Upper lobe of right lung (tissue), 1 donor: ENCODE results near the gene ASTN2. TPM values are rescaled to one million over a fixed set of nuclear protein-coding genes. Genes with fewer than 3 reads are reported as not detected.

ENCODE experiments used
- ATAC-seq: fragments of 200-7000 bp; cut with Tn5 transposase; one replicate; pipeline ENCODE4 v1.9.1; 2020; ENCODE audit warnings: mild to moderate bottlenecking, moderate library complexity
- DNase-seq: peaks from one replicate; pipeline ENCODE4 v3.0.0-alpha.2; 2020
- H3K27ac ChIP-seq: fragments of 200-600 bp; one replicate; pipeline ENCODE4 v1.8.0; 2022
- H3K27me3 ChIP-seq: fragments of 200-600 bp; one replicate; pipeline ENCODE4 v1.8.0; 2022; ENCODE audit warnings: mild to moderate bottlenecking
- H3K36me3 ChIP-seq: fragments of 200-600 bp; one replicate; pipeline ENCODE4 v1.8.0; 2022
- H3K4me1 ChIP-seq: fragments of 200-600 bp; one replicate; pipeline ENCODE4 v1.8.0; 2022
- H3K4me3 ChIP-seq: fragments of 200-600 bp; one replicate; pipeline ENCODE4 v1.8.0; 2022; ENCODE audit warnings: mild to moderate bottlenecking
- H3K9me3 ChIP-seq: fragments of 200-600 bp; one replicate; pipeline ENCODE4 v1.8.0; 2022
- intact Hi-C: fragments of 100-400 bp; cut with DNase I; formaldehyde crosslinking; loops from one replicate; pipeline ENCODE4 v1.11.0; 2022
- total RNA-seq: library from RNA; stranded (reverse); fragmentation: NEBNext Ultra II Directional; extraction: Animal tissue kit (Norgen Biotek cat#: 25700); gene quantifications from one replicate; pipeline ENCODE4 v1.2.1, GENCODE V29; 2021
- TF ChIP-seq, protein P1 (sequence below): fragments of 200-600 bp; IDR thresholded peaks from one replicate; pipeline ENCODE4 v1.8.0; 2022; ENCODE audit warnings: antibody characterized with exemption
- donor health status: DM: no; HTN: yes; CAD: no; lungs with severe emphysema.

ASTN2 gene
- total RNA-seq, 1 donor from 2014 or later: 3.8 TPM

DNA sequence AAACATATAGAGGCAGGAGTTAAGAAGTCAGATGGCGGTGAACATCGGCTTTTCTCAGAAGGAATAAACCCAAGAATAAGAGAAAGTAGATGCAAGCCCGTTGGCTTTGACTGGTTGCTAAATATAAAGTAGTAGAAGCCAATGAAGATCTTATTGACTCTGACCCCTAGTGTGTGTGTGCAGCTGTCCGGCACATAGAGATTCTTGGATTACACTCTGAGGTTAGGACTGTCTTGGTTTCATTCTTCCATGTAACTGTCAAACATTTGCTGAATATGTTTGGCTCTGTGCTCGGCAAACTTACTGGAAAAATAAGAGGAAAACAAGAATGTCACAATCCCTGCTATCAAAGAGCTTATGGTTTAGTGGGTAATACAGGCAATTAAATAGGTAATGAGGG is 54.9 kb downstream of the ASTN2 start:
- no peaks in the 10 kb centered on the region for H3K4me1 ChIP-seq
- H3K27ac ChIP-seq: no peak overlapping the region
- H3K36me3 ChIP-seq: no peaks in the 10 kb centered on the region
- no peaks in the 10 kb centered on the region for H3K9me3 ChIP-seq
- H3K27me3 ChIP-seq: no peaks in the 10 kb centered on the region
- TF ChIP-seq, protein P1, sequence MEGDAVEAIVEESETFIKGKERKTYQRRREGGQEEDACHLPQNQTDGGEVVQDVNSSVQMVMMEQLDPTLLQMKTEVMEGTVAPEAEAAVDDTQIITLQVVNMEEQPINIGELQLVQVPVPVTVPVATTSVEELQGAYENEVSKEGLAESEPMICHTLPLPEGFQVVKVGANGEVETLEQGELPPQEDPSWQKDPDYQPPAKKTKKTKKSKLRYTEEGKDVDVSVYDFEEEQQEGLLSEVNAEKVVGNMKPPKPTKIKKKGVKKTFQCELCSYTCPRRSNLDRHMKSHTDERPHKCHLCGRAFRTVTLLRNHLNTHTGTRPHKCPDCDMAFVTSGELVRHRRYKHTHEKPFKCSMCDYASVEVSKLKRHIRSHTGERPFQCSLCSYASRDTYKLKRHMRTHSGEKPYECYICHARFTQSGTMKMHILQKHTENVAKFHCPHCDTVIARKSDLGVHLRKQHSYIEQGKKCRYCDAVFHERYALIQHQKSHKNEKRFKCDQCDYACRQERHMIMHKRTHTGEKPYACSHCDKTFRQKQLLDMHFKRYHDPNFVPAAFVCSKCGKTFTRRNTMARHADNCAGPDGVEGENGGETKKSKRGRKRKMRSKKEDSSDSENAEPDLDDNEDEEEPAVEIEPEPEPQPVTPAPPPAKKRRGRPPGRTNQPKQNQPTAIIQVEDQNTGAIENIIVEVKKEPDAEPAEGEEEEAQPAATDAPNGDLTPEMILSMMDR: no peak
- intact Hi-C loops: no loop called here
- no peak overlapping the region for H3K4me3 ChIP-seq
- DNase-seq (no peak), ATAC-seq (no peak)

DNA sequence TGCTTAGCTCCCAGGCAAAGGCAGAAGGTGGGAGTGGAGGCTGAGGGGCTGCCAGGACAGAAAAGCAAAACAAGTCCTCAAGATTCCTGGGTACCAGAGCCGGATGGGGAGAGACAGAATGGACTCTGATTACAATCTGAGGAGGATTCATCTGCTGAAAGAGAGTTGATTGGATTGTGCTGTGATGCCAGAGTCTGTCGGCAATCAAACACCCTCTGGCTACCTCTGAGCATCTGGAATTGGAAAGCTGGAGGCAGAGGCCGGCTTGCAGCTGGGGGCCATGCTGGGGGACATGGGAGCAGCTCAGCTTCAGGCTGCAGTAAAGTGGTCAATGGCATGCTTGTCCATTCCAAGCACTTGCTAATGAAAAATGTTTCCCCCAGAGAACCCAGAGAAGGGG is 59.3 kb downstream of the ASTN2 start:
- TF ChIP-seq, protein P1: no peak
- H3K27ac ChIP-seq: no peak overlapping the region
- H3K27me3 ChIP-seq: no peaks in the 10 kb centered on the region
- no peaks in the 10 kb centered on the region for H3K4me1 ChIP-seq
- DNase-seq: no peak
- no peaks in the 10 kb centered on the region for H3K9me3 ChIP-seq
- no peaks in the 10 kb centered on the region for H3K36me3 ChIP-seq
- intact Hi-C loops: no loop called here
- no peak overlapping the region for H3K4me3 ChIP-seq
- ATAC-seq: no peak

DNA sequence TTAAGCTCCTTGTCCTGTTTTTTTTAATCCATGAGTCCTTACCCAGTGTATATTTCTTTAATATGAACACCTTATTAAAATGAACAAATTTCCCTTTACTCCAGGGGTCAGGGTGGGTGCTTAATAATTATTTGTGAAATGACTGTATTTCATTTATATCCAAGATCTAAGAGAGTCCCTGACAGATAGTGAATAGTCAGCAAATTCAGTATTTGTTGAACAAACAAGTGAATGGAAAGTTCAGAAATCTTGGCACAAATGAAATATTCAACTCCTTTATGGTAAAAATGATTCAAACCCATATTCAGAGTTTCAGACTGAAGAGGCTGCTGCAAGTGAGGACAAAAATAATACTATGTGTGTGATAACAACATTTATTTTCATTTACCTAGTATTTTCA is 59.9 kb downstream of the ASTN2 start:
- no peaks in the 10 kb centered on the region for H3K27me3 ChIP-seq
- no peak overlapping the region for H3K27ac ChIP-seq
- H3K4me3 ChIP-seq: no peak overlapping the region
- no peaks in the 10 kb centered on the region for H3K36me3 ChIP-seq
- TF ChIP-seq, protein P1: no peak
- ATAC-seq: no peak
- H3K4me1 ChIP-seq: no peaks in the 10 kb centered on the region
- DNase-seq: no peak
- intact Hi-C loops: no loop called here
- no peaks in the 10 kb centered on the region for H3K9me3 ChIP-seq

DNA sequence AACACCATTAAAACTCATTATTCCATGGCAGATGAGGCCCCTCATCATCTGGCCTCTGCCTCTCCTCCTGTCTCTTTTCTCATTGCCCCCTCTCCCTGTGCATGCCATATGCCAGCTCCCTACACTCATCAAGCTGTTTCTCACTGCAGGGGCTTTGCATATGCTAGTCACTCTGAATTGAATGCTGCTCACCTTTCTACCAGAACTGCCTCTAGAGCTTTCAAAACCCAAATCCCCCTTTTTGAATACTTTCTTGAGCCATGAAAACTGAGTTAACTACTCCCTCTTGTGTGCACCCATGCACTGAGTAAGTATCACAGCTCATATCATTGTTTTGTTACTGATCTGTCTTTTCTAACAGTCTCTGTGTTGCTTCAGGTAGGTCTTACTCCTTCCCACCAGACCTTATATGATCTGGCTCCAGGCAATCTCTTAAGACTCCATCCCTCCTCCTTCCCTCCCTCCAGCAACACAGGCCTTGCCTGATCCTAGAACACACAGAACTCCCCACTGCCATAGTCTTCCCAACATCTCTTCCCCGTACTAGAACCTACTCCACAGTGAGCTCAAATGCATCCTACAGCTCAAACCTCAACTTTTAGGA is 60.5 kb downstream of the ASTN2 start:
- no peaks in the 10 kb centered on the region for H3K9me3 ChIP-seq
- no peak overlapping the region for H3K27ac ChIP-seq
- TF ChIP-seq, protein P1: no peak
- H3K4me1 ChIP-seq: no peaks in the 10 kb centered on the region
- ATAC-seq (no peak), DNase-seq (no peak)
- no peak overlapping the region for H3K4me3 ChIP-seq
- intact Hi-C loops: no loop called here
- H3K36me3 ChIP-seq: no peaks in the 10 kb centered on the region
- H3K27me3 ChIP-seq: no peaks in the 10 kb centered on the region

DNA sequence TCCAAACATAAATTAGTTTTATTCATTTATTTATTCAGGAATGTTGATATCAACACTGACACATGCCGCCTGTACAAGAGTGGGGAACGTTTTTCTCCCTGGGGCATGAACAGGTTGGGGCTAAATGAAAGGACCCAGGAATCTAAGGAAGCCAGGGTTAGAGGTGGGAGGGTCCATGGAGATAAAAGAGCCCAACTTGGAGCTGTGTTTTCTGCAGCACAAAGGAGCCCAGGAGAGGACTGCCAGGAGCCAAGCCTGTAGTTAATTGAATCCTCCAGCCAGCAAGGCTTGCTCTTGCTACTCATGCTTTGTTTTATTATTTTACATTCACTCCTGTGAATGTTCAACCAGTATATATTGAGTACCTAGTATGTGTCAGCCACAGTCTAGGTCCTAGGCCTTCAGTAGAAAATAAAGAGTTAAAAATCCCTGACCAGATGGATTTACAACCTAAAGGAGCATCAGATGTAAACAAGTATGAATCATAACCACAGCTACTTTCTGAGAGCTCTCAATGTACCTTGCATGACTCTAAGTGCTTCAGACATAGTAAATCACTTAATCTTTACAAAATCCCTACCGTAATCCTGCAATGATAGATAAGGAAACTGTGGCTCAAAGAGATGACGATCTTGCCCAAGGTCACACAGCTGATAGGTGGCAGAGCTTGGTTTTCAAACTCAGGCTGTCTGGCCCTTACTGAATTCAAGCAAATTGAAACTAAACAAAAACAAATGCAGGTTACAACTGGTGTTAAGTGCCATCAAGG is 69.8 kb downstream of the ASTN2 start:
- Histone ChIP-seq H3K27ac (no peak overlapping the region), H3K36me3 (no peaks in the 10 kb centered on the region), H3K9me3 (no peaks in the 10 kb centered on the region), H3K4me1 (no peaks in the 10 kb centered on the region), H3K27me3 (no peaks in the 10 kb centered on the region), H3K4me3 (no peak overlapping the region)
- DNase-seq (no peak), ATAC-seq (no peak)
- intact Hi-C loops: no loop called here
- TF ChIP-seq, protein P1: no peak
